Stomach (tissue), 4 donors: ENCODE results near the gene NELL1.

Experiments used
- POLR2AphosphoS5 ChIP-seq, 3 donors: sonication (generic); formaldehyde crosslinking; IDR thresholded peaks; one replicate each; pipeline ENCODE4 v1.6.1; 2016; ENCODE audit warnings: antibody characterized with exemption in 3 of 3
- TF ChIP-seq, protein P1 (sequence below), 7 experiments: fragments of 450-650 bp in 4 of 7; fragments of 200-600 bp in 3 of 7; sonication (generic) in 3 of 7; IDR thresholded peaks; one replicate each; pipeline ENCODE4 v1.5.1; 2016 to 2019; ENCODE audit warnings: antibody characterized with exemption in 7 of 7, control low read depth in 2 of 7, mild to moderate bottlenecking in 1 of 7

DNA sequence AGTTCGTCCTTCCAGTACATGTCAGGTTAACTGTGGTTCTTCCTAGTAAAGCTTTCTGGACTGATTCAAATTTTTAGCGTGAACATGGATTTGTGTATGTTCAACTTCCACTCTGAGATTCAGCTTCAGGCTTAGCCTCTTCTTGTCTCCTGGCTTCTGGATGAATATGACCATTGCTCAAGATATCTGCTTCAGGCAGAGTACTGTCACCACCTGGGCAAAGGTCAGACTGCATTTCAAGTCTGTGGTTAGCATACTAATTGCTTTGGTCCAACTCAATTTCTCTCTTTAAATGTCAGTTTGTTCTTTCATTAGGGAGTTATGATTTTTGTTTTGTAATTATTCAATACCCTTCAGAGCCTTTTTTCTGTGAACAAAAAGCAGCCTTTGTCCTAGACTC, 440.0 kb downstream of the NELL1 start:
- TF ChIP-seq, protein P1, sequence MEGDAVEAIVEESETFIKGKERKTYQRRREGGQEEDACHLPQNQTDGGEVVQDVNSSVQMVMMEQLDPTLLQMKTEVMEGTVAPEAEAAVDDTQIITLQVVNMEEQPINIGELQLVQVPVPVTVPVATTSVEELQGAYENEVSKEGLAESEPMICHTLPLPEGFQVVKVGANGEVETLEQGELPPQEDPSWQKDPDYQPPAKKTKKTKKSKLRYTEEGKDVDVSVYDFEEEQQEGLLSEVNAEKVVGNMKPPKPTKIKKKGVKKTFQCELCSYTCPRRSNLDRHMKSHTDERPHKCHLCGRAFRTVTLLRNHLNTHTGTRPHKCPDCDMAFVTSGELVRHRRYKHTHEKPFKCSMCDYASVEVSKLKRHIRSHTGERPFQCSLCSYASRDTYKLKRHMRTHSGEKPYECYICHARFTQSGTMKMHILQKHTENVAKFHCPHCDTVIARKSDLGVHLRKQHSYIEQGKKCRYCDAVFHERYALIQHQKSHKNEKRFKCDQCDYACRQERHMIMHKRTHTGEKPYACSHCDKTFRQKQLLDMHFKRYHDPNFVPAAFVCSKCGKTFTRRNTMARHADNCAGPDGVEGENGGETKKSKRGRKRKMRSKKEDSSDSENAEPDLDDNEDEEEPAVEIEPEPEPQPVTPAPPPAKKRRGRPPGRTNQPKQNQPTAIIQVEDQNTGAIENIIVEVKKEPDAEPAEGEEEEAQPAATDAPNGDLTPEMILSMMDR (IDR thresholded peaks at IDR 0.05), result no peak
- TF ChIP-seq POLR2AphosphoS5 (IDR thresholded peaks at IDR 0.05), result no peak
